Left ventricle myocardium superior (tissue), 1 donor: ENCODE results near the gene INO80B. TPM values are rescaled to one million over a fixed set of nuclear protein-coding genes. Genes with fewer than 3 reads are reported as not detected.

ENCODE experiments used
- total RNA-seq: library from RNA; stranded (reverse); fragmentation: NEBNext Ultra II Directional; extraction: Animal tissue kit (Norgen Biotek cat#: 25700); gene quantifications from one replicate; pipeline ENCODE4 v1.2.1, GENCODE V29; 2021
- donor health status: DM: no; HTN: yes; CAD: no; lungs with severe emphysema.

The INO80B gene
- total RNA-seq, 1 donor from 2014 or later = 16.4 TPM

Other genes starting within 250 kb of the INO80B start
- gene SLC4A5, start 111.7 kb upstream of the INO80B start, total RNA-seq = 2.2 TPM
- 177 TPM for gene DCTN1, start 74.8 kb upstream of the INO80B start, total RNA-seq
- gene C2orf81, start 33.5 kb upstream of the INO80B start, total RNA-seq = 0.79 TPM
- gene WDR54, start 33.4 kb upstream of the INO80B start, total RNA-seq = 4.4 TPM
- gene RTKN, start 13.2 kb upstream of the INO80B start, total RNA-seq = 21.4 TPM
- gene WBP1, start 3.4 kb downstream of the INO80B start, total RNA-seq = 48.0 TPM
- gene MOGS, start 10.3 kb downstream of the INO80B start, total RNA-seq = 20.6 TPM
- gene MRPL53, start 17.6 kb downstream of the INO80B start, total RNA-seq = 163 TPM
- 6.6 TPM for gene CCDC142, start 27.9 kb downstream of the INO80B start, total RNA-seq
- 9.4 TPM for gene TTC31, start 28.0 kb downstream of the INO80B start, total RNA-seq
- 0.52 TPM for gene LBX2, start 44.5 kb downstream of the INO80B start, total RNA-seq
- gene PCGF1, start 52.6 kb downstream of the INO80B start, total RNA-seq = 26.8 TPM
- not detected for gene TLX2, start 59.4 kb downstream of the INO80B start, total RNA-seq
- gene DQX1, start 71.1 kb downstream of the INO80B start, total RNA-seq = not detected
- 54.2 TPM for gene AUP1, start 74.6 kb downstream of the INO80B start, total RNA-seq
- gene HTRA2, start 74.8 kb downstream of the INO80B start, total RNA-seq = 28.5 TPM
- 2.6 TPM for gene LOXL3, start 98.9 kb downstream of the INO80B start, total RNA-seq
- 4.4 TPM for gene DOK1, start 99.6 kb downstream of the INO80B start, total RNA-seq
- gene M1AP, start 193.2 kb downstream of the INO80B start, total RNA-seq = not detected
- gene SEMA4F, start 199.2 kb downstream of the INO80B start, total RNA-seq = 3.4 TPM